AG04450 (cell line): ENCODE results near the gene ACVRL1. TPM values are rescaled to one million over a fixed set of nuclear protein-coding genes. Genes with fewer than 3 reads are reported as not detected.

Experiments
- CTCF ChIA-PET: fragments of 300-600, 350-600 bp; formaldehyde crosslinking; extraction: SDS; loops from one replicate; lab custom pipeline; 2022; ENCODE audit warnings: antibody characterized with exemption, inconsistent platforms; lab: Charles Lee
- POLR2A ChIA-PET: fragments of 350-600 bp; formaldehyde crosslinking; extraction: SDS; loops from one replicate; lab custom pipeline; 2021; ENCODE audit warnings: antibody characterized with exemption, inconsistent platforms; lab: Yijun Ruan, JAX
- DNase-seq: peaks from one replicate; pipeline ENCODE4 v3.0.0-alpha.2; 2011; ENCODE audit warnings: low read depth, low spot score
- H3K27ac ChIP-seq: one replicate; pipeline ENCODE4 v1.5.1; 2012; ENCODE audit warnings: low read depth, low read length, control low read depth
- H3K27me3 ChIP-seq: one replicate; pipeline ENCODE4 v1.6.0; 2012; ENCODE audit warnings: low read length; ENCODE audit not compliant: control insufficient read depth, insufficient read depth
- H3K4me3 ChIP-seq: 2 replicates; pipeline ENCODE4 v1.5.1; 2011; ENCODE audit warnings: mild to moderate bottlenecking, low read depth, low read length, control low read depth
- H3K9me3 ChIP-seq: 2 replicates; pipeline ENCODE4 v1.5.1; 2012; ENCODE audit warnings: low read length; ENCODE audit not compliant: control insufficient read depth, insufficient read depth
- polyA plus RNA-seq: library from polyadenylated mRNA; depleted of rRNA; stranded (reverse); fragments of >200 nt; gene quantifications from 2 replicates; pipeline ENCODE4 v1.2.3, GENCODE V29; 2011
- TF ChIP-seq, protein P1 (sequence below): IDR thresholded peaks from 2 replicates; pipeline ENCODE4 v1.5.1; 2011; ENCODE audit warnings: low read depth, low read length, control low read depth, inconsistent platforms

Gene ACVRL1
- polyA plus RNA-seq, 1 experiment = 11.1 TPM

DNA sequence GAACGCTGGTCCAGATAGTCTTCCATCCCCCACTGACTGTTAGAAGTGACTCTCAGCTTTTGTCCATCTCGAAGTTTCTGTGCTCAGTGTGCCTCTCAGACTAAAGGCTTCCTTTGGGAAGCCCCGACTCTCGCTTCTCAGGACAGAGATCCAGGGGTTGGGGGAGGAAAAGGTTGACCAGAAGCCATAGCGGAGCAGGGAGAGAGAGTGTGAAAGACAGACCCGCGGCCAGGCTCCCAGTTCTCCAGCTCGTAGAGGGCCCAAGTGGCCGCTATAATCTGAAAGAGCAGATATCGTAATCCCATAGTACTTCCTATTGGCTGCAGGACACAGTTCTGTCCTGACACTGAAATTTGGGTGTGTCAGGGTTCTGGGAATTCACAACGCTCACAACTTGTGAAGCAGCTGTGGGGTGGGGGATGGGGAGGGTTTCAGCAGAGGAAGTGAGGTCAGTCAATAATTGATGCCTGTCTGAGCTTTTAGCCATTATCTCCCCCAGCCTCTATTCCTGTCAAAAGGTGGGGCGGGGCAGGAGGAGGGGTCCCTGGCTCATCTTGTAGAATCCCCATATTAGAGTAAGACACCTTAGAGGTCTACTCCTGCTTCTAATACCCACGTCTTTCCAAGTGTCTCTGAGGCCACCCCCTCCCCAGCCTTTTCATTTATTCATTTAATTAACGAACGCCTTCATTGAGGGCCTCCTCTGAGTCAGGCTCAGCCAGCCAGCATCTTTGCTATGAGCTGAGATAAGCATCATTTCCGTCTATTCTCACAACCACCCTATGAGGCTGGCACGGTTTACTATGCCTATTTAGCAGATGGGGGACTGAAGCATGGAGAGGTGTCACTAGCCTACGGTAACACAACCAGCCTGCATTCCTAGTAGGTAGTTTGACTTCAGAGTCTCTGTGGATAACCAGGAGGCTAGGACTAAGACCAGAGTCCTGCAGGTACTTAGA, 1.6 kb upstream of the ACVRL1 start:
- no peak for DNase-seq
- Histone ChIP-seq H3K27me3 (no peaks in the 10 kb centered on the region), H3K4me3 (no peak overlapping the region), H3K27ac (no peak overlapping the region), H3K9me3 (peaks cover 3% of the 10 kb centered on the region; the same call in 1 of the 2 replicates)
- CTCF ChIA-PET = interaction anchor here (0.5 to 2.0 kb wide), 6 partner anchors 12 to 688 kb away, joined by 3 to 7 read pairs (median 4); partner anchors contain the start of gene POU6F1
- TF ChIP-seq, protein P1, sequence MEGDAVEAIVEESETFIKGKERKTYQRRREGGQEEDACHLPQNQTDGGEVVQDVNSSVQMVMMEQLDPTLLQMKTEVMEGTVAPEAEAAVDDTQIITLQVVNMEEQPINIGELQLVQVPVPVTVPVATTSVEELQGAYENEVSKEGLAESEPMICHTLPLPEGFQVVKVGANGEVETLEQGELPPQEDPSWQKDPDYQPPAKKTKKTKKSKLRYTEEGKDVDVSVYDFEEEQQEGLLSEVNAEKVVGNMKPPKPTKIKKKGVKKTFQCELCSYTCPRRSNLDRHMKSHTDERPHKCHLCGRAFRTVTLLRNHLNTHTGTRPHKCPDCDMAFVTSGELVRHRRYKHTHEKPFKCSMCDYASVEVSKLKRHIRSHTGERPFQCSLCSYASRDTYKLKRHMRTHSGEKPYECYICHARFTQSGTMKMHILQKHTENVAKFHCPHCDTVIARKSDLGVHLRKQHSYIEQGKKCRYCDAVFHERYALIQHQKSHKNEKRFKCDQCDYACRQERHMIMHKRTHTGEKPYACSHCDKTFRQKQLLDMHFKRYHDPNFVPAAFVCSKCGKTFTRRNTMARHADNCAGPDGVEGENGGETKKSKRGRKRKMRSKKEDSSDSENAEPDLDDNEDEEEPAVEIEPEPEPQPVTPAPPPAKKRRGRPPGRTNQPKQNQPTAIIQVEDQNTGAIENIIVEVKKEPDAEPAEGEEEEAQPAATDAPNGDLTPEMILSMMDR = no peak
- POLR2A ChIA-PET = no interaction called here

DNA sequence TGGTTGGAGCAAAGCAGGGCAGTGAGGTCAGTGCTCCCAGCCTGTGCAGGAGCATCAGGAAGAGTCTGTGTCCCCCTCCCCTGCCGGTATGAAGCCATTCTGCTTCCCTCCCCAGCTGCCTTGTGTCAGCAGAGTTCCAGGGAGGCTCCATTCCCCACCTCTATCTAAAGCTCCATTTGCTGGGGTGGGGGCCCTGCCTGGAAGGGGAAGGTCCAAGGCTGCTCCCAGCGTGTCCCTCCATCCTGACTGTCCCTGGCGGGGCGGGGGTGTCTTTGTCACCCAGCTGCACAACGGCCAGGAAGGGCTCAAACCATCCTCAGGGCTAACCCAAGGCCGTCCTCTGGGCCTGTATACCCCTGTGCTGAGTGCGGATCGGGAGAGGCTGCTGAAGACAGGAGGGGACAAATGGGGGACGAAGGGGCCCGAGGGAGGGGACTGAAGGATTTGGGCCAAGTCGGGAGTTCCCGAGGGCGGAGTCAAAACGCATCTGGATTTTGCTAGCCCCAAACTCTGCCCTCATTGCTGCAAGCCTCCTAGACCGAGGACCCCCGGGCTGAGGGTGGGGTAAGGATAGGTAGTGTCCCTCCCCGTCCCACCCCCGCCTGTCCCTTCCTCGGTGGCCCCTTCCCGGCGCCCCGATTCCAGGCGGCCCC, 748 bp upstream of the ACVRL1 start:
- TF ChIP-seq, protein P1 = no peak
- ChIA-PET POLR2A (no interaction called here), CTCF (interaction anchor here (0.5 to 2.0 kb wide), 3 partner anchors 12 to 689 kb away, joined by 3 to 6 read pairs (median 4); partner anchors contain the start of gene POU6F1)
- Histone ChIP-seq H3K27ac (no peak overlapping the region), H3K27me3 (no peaks in the 10 kb centered on the region), H3K4me3 (no peak overlapping the region), H3K9me3 (peaks cover 3% of the 10 kb centered on the region; the same call in 1 of the 2 replicates)
- no peak for DNase-seq

DNA sequence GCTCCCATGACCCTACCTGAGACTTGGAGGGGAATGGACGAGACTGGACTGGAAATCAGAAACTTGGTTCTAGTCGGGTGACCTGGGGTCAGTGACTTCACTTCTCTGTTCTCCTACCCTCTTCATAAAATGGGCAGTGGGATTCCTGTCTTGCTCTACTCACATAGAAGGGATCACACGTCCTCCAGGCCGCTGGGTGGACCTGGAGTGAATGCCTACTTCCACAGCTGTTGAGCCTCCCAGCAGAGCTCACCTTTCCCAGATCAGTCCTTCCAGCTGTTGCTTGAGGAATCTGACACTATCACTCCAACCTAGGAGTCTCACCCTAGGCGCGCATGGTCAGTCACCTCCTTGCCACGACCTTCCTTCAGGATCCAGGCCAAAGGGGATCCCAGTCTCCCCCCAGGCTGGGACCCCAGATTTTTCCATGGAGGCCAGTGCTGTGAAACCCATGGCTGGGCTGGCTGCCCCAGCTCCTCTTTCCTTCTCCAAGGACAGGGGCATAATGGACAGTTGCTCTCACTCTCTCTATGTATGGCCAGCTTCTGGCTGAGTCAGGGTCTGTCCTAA, 637 bp downstream of the ACVRL1 start:
- TF ChIP-seq, protein P1 = no peak
- ChIA-PET POLR2A (interaction anchor here (1.2 kb wide), 1 partner anchor 9 kb away, joined by 3 read pairs; no protein-coding TSS in a partner anchor), CTCF (interaction anchor here (0.6 to 1.5 kb wide), 6 partner anchors 14 to 115 kb away, joined by 3 to 8 read pairs (median 3); no protein-coding TSS in a partner anchor)
- Histone ChIP-seq H3K27ac (no peak overlapping the region), H3K4me3 (peak overlapping the region; percentile 54), H3K9me3 (no peaks in the 10 kb centered on the region), H3K27me3 (no peaks in the 10 kb centered on the region)
- DNase-seq = no peak

DNA sequence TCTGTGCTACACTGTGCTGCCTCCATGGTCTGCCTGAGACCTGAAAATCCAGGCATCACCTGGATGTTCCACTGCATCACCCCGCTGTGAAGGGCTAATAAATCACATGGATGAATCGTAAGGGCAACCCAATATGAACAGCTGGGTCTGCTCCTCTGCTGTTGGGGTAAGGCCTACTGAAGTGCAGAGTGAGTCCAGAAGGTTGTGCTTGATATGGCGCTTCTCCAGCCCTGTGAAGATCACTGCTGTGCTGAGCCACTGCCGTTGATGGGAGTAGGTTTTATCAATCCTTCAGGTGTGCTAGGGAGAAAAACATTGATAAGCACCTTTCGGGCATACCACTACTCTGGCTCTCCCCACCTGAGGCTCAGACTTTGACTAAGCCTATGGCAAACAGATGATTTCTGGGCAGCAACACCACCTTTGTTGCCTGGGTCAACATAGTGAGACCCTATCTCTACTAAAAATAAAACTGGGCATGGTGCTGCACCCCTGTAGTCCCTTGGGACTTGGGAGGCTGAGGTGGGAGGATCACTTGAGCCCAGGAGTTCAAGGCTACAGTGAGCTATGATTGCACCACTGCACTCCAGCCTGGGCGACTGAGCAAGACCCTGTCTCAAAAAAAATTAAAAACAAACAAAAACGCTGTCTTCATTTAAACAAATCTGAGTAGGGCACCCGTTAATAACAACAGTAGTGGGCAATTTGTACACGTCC, 1.7 kb downstream of the ACVRL1 start:
- Histone ChIP-seq H3K27me3 (no peaks in the 10 kb centered on the region), H3K9me3 (no peaks in the 10 kb centered on the region), H3K27ac (no peak overlapping the region), H3K4me3 (no peak overlapping the region)
- ChIA-PET POLR2A (no interaction called here), CTCF (interaction anchor here (1.3 to 5.4 kb wide), 3 partner anchors 13 to 83 kb away, joined by 3 to 43 read pairs (median 8); no protein-coding TSS in a partner anchor)
- no peak for DNase-seq
- TF ChIP-seq, protein P1 = no peak
